HepG2 (cell line): Measurements from ENCODE around the gene TAGAP. TPM values are rescaled to one million over a fixed set of nuclear protein-coding genes. Genes with fewer than 3 reads are reported as not detected.

Source experiments
- BHLHE40 ChIP-seq: IDR thresholded peaks from 2 replicates; pipeline ENCODE4 v1.6.1; 2011; ENCODE audit warnings: low read length, improper control_type of control experiment
- IKZF5 ChIP-seq: IDR thresholded peaks from 2 replicates; pipeline ENCODE4 v1.6.1; 2018; ENCODE audit warnings: missing genetic modification reagents, mild to moderate bottlenecking, missing compliant biosample characterization
- NFKB2 ChIP-seq: sonication (generic); formaldehyde crosslinking; IDR thresholded peaks from 2 replicates; pipeline ENCODE4 v1.4.0; 2020; ENCODE audit warnings: missing genetic modification reagents, borderline replicate concordance
- RBFOX2 ChIP-seq: fragments of 200-400 bp; formaldehyde crosslinking; IDR thresholded peaks from 2 replicates; pipeline ENCODE4 v1.6.1; 2017; ENCODE audit warnings: low read depth, mild to moderate bottlenecking, low read length
- SOX6 ChIP-seq, 2 experiments: fragments of 450-650 bp in 1 of 2; sonication (generic) in 1 of 2; formaldehyde crosslinking in 1 of 2; IDR thresholded peaks; 2 replicates each; pipeline versions ENCODE4 v1.4.0 to v1.6.1; 2017 to 2020; ENCODE audit warnings: antibody characterized with exemption in 1 of 2, mild to moderate bottlenecking in 1 of 2, missing genetic modification reagents in 1 of 2
- SP5 ChIP-seq: IDR thresholded peaks from 2 replicates; pipeline ENCODE4 v1.6.1; 2016; ENCODE audit warnings: low read depth, borderline replicate concordance
- SRF ChIP-seq: IDR thresholded peaks from 2 replicates; pipeline ENCODE4 v1.6.1; 2011; ENCODE audit warnings: mild to moderate bottlenecking, low read depth, low read length, moderate library complexity
- ZBTB1 ChIP-seq: sonication (generic); formaldehyde crosslinking; IDR thresholded peaks from 2 replicates; pipeline ENCODE4 v1.4.0; 2020; ENCODE audit warnings: missing genetic modification reagents, borderline replicate concordance
- ZNF543 ChIP-seq: sonication (generic); formaldehyde crosslinking; IDR thresholded peaks from 2 replicates; pipeline ENCODE4 v1.4.0; 2020; ENCODE audit warnings: mild to moderate bottlenecking, missing genetic modification reagents
- ZNF746 ChIP-seq: sonication (generic); formaldehyde crosslinking; IDR thresholded peaks from 2 replicates; pipeline ENCODE4 v1.8.0; 2022; ENCODE audit warnings: mild to moderate bottlenecking, missing genetic modification reagents
- ZNF776 ChIP-seq: sonication (generic); formaldehyde crosslinking; IDR thresholded peaks from 2 replicates; pipeline ENCODE4 v1.4.0; 2020; ENCODE audit warnings: mild to moderate bottlenecking, missing genetic modification reagents
- ZSCAN5A ChIP-seq: sonication (generic); formaldehyde crosslinking; IDR thresholded peaks from 2 replicates; pipeline ENCODE4 v1.8.0; 2022; ENCODE audit warnings: mild to moderate bottlenecking, missing genetic modification reagents, borderline replicate concordance
- ZUFSP ChIP-seq: sonication (generic); formaldehyde crosslinking; IDR thresholded peaks from 2 replicates; pipeline ENCODE4 v1.9.0; 2021; ENCODE audit warnings: missing genetic modification reagents, mild to moderate bottlenecking, borderline replicate concordance
- polyA plus RNA-seq, 8 experiments: library from polyadenylated mRNA; depleted of rRNA in 3 of 8; stranded (reverse) in 7 of 8; unstranded in 1 of 8; fragments of >200 nt; fragmentation: Illumina TruSeq in 4 of 8; extraction: Trizol in 4 of 8; gene quantifications; 2 replicates each; pipeline versions ENCODE4 v1.2.1 to v1.2.3, GENCODE V29; 2011 to 2016; ENCODE audit warnings: low read depth in 4 of 8, missing spikeins in 1 of 8, mixed read lengths in 1 of 8; ENCODE audit not compliant: insufficient read depth in 1 of 8
- total RNA-seq, 5 experiments: library from RNA; depleted of rRNA; stranded (reverse); fragments of >200 nt; fragmentation: Illumina TruSeq; extraction: Trizol; gene quantifications; 2 replicates each; pipeline ENCODE4 v1.2.3, GENCODE V29; 2016; ENCODE audit warnings: low read depth in 1 of 5
- TF ChIP-seq, protein P1 (sequence below): IDR thresholded peaks from 2 replicates; pipeline ENCODE4 v1.6.1; 2016; ENCODE audit warnings: low read depth, borderline replicate concordance
- TF ChIP-seq, protein P2 (sequence below): sonication (generic); formaldehyde crosslinking; IDR thresholded peaks from 2 replicates; pipeline ENCODE4 v1.4.0; 2020; ENCODE audit warnings: mild to moderate bottlenecking, missing genetic modification reagents

The TAGAP gene
- total and polyA plus RNA-seq, 2 of the 13 experiments (the other 11 are each of a cell fraction or from before 2014, with no cell fraction given) = not detected

DNA sequence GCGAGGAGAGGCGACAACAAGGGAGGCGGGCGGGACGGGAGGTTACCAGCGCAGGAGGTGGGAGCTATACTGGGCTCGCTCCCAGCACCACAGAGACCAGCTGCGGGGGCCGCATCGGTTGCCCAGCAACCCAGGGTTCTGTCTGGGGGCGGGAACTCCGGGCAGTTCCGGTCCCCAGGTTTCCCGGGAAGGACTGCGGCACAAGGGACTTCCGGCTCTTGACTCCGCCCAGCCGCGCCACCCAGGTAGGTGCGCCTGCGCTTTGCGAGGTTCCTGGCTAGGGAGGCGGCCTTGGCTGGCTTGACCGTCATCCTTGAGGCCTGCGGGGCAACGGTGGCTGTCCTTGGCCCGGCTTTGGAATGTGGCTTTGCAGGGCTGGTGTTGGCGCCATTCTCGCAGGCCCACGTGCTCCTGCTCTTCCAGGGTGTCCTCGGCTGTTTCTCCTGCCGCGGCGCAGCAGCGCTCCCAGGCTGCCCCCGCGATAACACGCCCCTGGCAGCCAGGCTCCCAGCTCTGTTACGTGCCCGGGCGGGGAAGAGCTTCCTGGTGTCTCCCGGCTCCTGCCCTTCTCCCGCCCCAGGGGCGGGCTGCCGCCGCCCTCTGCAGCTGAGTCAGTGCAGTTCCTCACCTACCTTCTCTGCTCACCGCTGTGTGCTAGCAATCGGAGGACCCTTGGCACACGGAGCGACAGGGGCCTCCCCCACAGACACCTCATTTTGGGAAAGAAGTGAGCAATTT is 45.0 kb downstream of the TAGAP start, which contains the start of gene RSPH3 (continued):
- TF ChIP-seq ZUFSP (CRISPR knock-in tag) = no peak
- peak; percentile 76 for TF ChIP-seq SP5
- TF ChIP-seq ZNF776 (CRISPR knock-in tag) = peak; percentile 97
- TF ChIP-seq NFKB2 (CRISPR knock-in tag) = peak; percentile 99
- TF ChIP-seq SRF = peak; percentile 83; the same call in 1 of the 2 replicates
- TF ChIP-seq, protein P1, sequence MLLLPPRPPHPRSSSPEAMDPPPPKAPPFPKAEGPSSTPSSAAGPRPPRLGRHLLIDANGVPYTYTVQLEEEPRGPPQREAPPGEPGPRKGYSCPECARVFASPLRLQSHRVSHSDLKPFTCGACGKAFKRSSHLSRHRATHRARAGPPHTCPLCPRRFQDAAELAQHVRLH = peak; percentile 98
- 0 out of 2 replicates have a peak, but pooled peaks have one; percentile 36 for TF ChIP-seq ZBTB1 (CRISPR knock-in tag)
- no peak for TF ChIP-seq SOX6 (IDR thresholded peaks at IDR 0.05)
- peak; percentile 85; the same call in 1 of the 2 replicates for TF ChIP-seq SOX6 (CRISPR knock-in tag; IDR thresholded peaks at IDR 0.05)
- TF ChIP-seq, protein P2, sequence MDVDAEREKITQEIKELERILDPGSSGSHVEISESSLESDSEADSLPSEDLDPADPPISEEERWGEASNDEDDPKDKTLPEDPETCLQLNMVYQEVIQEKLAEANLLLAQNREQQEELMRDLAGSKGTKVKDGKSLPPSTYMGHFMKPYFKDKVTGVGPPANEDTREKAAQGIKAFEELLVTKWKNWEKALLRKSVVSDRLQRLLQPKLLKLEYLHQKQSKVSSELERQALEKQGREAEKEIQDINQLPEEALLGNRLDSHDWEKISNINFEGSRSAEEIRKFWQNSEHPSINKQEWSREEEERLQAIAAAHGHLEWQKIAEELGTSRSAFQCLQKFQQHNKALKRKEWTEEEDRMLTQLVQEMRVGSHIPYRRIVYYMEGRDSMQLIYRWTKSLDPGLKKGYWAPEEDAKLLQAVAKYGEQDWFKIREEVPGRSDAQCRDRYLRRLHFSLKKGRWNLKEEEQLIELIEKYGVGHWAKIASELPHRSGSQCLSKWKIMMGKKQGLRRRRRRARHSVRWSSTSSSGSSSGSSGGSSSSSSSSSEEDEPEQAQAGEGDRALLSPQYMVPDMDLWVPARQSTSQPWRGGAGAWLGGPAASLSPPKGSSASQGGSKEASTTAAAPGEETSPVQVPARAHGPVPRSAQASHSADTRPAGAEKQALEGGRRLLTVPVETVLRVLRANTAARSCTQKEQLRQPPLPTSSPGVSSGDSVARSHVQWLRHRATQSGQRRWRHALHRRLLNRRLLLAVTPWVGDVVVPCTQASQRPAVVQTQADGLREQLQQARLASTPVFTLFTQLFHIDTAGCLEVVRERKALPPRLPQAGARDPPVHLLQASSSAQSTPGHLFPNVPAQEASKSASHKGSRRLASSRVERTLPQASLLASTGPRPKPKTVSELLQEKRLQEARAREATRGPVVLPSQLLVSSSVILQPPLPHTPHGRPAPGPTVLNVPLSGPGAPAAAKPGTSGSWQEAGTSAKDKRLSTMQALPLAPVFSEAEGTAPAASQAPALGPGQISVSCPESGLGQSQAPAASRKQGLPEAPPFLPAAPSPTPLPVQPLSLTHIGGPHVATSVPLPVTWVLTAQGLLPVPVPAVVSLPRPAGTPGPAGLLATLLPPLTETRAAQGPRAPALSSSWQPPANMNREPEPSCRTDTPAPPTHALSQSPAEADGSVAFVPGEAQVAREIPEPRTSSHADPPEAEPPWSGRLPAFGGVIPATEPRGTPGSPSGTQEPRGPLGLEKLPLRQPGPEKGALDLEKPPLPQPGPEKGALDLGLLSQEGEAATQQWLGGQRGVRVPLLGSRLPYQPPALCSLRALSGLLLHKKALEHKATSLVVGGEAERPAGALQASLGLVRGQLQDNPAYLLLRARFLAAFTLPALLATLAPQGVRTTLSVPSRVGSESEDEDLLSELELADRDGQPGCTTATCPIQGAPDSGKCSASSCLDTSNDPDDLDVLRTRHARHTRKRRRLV (CRISPR knock-in tag) = peak; percentile 84
- peak; percentile 99 for TF ChIP-seq RBFOX2
- TF ChIP-seq BHLHE40 = no peak
- peak; percentile 82; the same call in 1 of the 2 replicates for TF ChIP-seq ZNF746 (CRISPR knock-in tag)
- TF ChIP-seq ZSCAN5A (CRISPR knock-in tag) = peak; percentile 96; the same call in 1 of the 2 replicates
- TF ChIP-seq ZNF543 (CRISPR knock-in tag) = peak; percentile 95
- TF ChIP-seq IKZF5 = peak; percentile 99
